ENCODE results near the gene KCTD16.

KCTD16 gene

GRCh38 chr5:144295284-144295683, 124.6 kb downstream of the KCTD16 start:
- Histone ChIP-seq H3K27ac (ENCODE audit: poor library complexity, severe bottlenecking) (no peak overlapping the region), H3K4me3 (ENCODE audit: severe bottlenecking) (no peak overlapping the region), H3K9me3 (ENCODE audit: severe bottlenecking) (no peaks in the 10 kb centered on the region), H3K4me1 (ENCODE audit: insufficient read depth, poor library complexity, severe bottlenecking) (no peaks in the 10 kb centered on the region), H3K27me3 (ENCODE audit: insufficient read depth, poor library complexity, severe bottlenecking) (peaks cover 8% of the 10 kb centered on the region), H3K36me3 (ENCODE audit: low read depth) (no peaks in the 10 kb centered on the region)
- DNase-seq (ENCODE audit: low spot score): no peak
- TF ChIP-seq CTCF (IDR thresholded peaks at IDR 0.05; ENCODE audit: poor library complexity, severe bottlenecking): no peak
- no peak for ATAC-seq (ENCODE audit: low read depth)

- TF ChIP-seq CTCF (IDR thresholded peaks at IDR 0.05; ENCODE audit: poor library complexity, severe bottlenecking): no peak
- ATAC-seq (ENCODE audit: low read depth): no peak
- no peak overlapping the region for H3K27ac ChIP-seq (ENCODE audit: poor library complexity, severe bottlenecking)
- peaks cover 13% of the 10 kb centered on the region for H3K27me3 ChIP-seq (ENCODE audit: insufficient read depth, poor library complexity, severe bottlenecking)
- H3K9me3 ChIP-seq (ENCODE audit: severe bottlenecking): no peaks in the 10 kb centered on the region
- H3K4me3 ChIP-seq (ENCODE audit: severe bottlenecking): no peak overlapping the region
- no peaks in the 10 kb centered on the region for H3K4me1 ChIP-seq (ENCODE audit: insufficient read depth, poor library complexity, severe bottlenecking)
- H3K36me3 ChIP-seq (ENCODE audit: low read depth): no peaks in the 10 kb centered on the region
- DNase-seq (ENCODE audit: low spot score): no peak
Measured at GRCh38 chr5:144297081-144297480, 126.4 kb downstream of the KCTD16 start.

- TF ChIP-seq CTCF (IDR thresholded peaks at IDR 0.05; ENCODE audit: poor library complexity, severe bottlenecking): no peak
- Histone ChIP-seq H3K27me3 (ENCODE audit: insufficient read depth, poor library complexity, severe bottlenecking) (peaks cover 17% of the 10 kb centered on the region), H3K27ac (ENCODE audit: poor library complexity, severe bottlenecking) (no peak overlapping the region), H3K4me1 (ENCODE audit: insufficient read depth, poor library complexity, severe bottlenecking) (no peaks in the 10 kb centered on the region), H3K9me3 (ENCODE audit: severe bottlenecking) (no peaks in the 10 kb centered on the region), H3K36me3 (ENCODE audit: low read depth) (no peaks in the 10 kb centered on the region), H3K4me3 (ENCODE audit: severe bottlenecking) (no peak overlapping the region)
- no peak for ATAC-seq (ENCODE audit: low read depth)
- DNase-seq (ENCODE audit: low spot score): no peak
Measured at GRCh38 chr5:144298658-144299057, 128.0 kb downstream of the KCTD16 start.

- no peak overlapping the region for H3K4me3 ChIP-seq (ENCODE audit: severe bottlenecking)
- no peak for DNase-seq (ENCODE audit: low spot score)
- ATAC-seq (ENCODE audit: low read depth): no peak
- H3K27ac ChIP-seq (ENCODE audit: poor library complexity, severe bottlenecking): no peak overlapping the region
- no peak for TF ChIP-seq CTCF (IDR thresholded peaks at IDR 0.05; ENCODE audit: poor library complexity, severe bottlenecking)
- peaks cover 15% of the 10 kb centered on the region for H3K27me3 ChIP-seq (ENCODE audit: insufficient read depth, poor library complexity, severe bottlenecking)
- H3K36me3 ChIP-seq (ENCODE audit: low read depth): no peaks in the 10 kb centered on the region
- H3K9me3 ChIP-seq (ENCODE audit: severe bottlenecking): no peaks in the 10 kb centered on the region
- H3K4me1 ChIP-seq (ENCODE audit: insufficient read depth, poor library complexity, severe bottlenecking): no peaks in the 10 kb centered on the region
Measured at GRCh38 chr5:144304688-144305087, 134.0 kb downstream of the KCTD16 start.

- no peak for TF ChIP-seq CTCF (IDR thresholded peaks at IDR 0.05; ENCODE audit: poor library complexity, severe bottlenecking)
- no peak for ATAC-seq (ENCODE audit: low read depth)
- Histone ChIP-seq H3K27me3 (ENCODE audit: insufficient read depth, poor library complexity, severe bottlenecking) (peaks cover 13% of the 10 kb centered on the region), H3K9me3 (ENCODE audit: severe bottlenecking) (no peaks in the 10 kb centered on the region), H3K4me3 (ENCODE audit: severe bottlenecking) (no peak overlapping the region), H3K4me1 (ENCODE audit: insufficient read depth, poor library complexity, severe bottlenecking) (no peaks in the 10 kb centered on the region), H3K36me3 (ENCODE audit: low read depth) (no peaks in the 10 kb centered on the region), H3K27ac (ENCODE audit: poor library complexity, severe bottlenecking) (no peak overlapping the region)
- DNase-seq (ENCODE audit: low spot score): no peak
Measured at GRCh38 chr5:144307736-144308135, 137.1 kb downstream of the KCTD16 start.

Data from RWPE2 (cell line).